Gastrocnemius medialis (tissue), 4 donors: ENCODE data around the gene TPSB2.

Experiments
- CTCF ChIP-seq, 5 experiments: fragments of 450-650 bp in 3 of 5; fragments of 200-600 bp in 2 of 5; sonication (generic) in 2 of 5; IDR thresholded peaks in 4 of 5; conservative IDR thresholded peaks in 1 of 5; 1 replicate in 4 of 5; 2 replicates in 1 of 5; pipeline ENCODE4 v1.5.1; 2016 to 2019; ENCODE audit warnings: antibody characterized with exemption in 5 of 5, mild to moderate bottlenecking in 3 of 5, moderate library complexity in 3 of 5
- POLR2A ChIP-seq, 2 donors: fragments of 450-650 bp; IDR thresholded peaks; one replicate each; pipeline ENCODE4 v1.6.1; 2017; ENCODE audit warnings: antibody characterized with exemption in 2 of 2, mild to moderate bottlenecking in 2 of 2, moderate library complexity in 2 of 2

GRCh38 chr16:1258225-1258600, 28.2 kb upstream of the TPSB2 start:
- TF ChIP-seq CTCF (IDR thresholded peaks at IDR 0.05 in 4 of 5, conservative IDR thresholded peaks at IDR 0.05 in 1 of 5): no peak
- no peak for TF ChIP-seq POLR2A (IDR thresholded peaks at IDR 0.05)
